ENCODE data around the gene GALK2.

GALK2 gene

DNA sequence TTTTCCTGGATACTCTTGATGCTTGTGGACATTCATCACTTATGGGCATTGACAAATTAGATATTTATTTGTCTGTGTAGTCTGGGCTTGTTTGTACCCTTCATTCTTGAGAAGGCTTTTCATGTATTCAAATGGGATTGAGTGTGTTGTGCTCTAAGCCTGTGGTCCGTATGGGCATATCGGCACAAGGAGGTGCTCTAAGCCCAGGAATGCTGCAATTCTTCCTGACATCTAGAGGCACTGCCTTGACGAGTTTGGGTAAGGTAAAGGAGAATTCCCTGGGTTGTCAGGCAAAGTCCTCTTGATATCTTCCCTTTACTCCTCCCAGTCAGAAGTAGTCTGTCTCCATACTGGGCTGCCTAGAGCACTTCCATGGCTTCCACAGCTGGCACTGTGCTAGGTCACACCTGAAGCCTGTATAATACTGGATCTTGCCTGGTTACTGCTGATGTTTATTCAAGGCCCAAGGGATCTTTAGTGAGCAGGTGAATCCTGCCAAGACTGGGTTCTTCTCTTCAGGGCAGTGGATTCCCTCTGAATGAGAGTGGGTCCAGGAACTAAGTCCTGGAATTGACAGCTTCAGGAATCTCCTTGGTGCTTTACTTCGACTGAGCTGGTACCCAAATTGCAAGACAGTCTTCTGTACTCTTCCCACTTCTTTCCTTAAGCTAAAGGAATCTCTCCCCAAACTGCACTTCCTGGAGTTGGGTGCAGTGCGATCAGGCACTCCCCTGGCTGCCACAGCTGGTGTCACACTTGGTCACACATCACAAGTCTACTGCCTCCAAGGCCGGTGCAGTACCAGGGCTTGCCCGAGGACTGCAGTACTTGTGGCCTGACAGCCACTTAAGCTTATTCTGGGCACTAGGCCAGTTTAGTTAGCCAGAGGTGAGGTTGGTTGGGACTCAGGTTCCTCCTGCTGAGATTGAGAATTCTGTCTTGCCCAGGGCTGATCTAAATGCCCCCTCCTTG lies 46.0 kb downstream of the GALK2 start:
- intact Hi-C loops (cut with micrococcal nuclease): no loop called here
- H3K27ac Mint-ChIP-seq: no peak overlapping the region
- no peak overlapping the region for H3K4me3 Mint-ChIP-seq
- H3K9me3 Mint-ChIP-seq: peaks cover 30% of the 10 kb centered on the region
- peaks cover 5% of the 10 kb centered on the region for H3K4me1 Mint-ChIP-seq (ENCODE audit: low read depth)
- peaks cover 86% of the 10 kb centered on the region for H3K36me3 Mint-ChIP-seq (ENCODE audit: low read depth)
- H3K27me3 Mint-ChIP-seq: no peaks in the 10 kb centered on the region

DNA sequence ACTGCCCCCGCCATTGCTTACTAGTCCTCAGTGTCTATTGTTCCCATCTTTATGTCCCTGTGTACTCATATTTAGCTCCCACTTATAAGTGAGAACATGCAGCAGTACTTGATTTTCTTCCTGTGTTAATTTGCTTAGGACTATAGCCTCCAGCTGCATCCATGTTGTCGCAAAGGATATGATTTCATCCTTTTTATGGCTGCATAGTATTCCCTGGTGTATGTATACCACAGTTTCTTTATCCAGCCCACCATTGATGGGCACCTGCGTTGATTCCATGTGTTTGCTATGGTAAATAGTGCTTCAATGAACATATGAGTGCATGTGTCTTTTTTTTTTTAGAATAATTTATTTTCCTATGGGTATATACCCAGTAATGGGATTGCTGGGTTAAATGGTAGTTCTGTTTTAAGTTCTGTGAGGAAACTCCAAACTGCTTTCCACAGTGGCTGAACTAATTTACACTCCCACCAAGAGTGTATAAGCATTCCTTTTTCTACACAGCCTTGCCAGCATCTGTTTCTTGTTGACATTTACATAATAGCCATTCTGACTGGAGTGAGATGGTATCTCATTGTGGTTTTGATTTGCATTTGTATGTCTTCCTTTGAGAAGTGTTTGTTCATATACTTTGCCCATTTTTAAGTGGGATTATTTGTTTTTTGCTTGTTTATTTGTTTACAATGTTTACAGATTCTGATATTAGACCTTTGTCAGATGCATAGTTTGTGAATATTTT lies 53.7 kb downstream of the GALK2 start:
- intact Hi-C loops (cut with micrococcal nuclease): no loop called here
- Mint-ChIP-seq H3K36me3 (ENCODE audit: low read depth) (peaks cover 64% of the 10 kb centered on the region), H3K4me3 (no peak overlapping the region), H3K4me1 (ENCODE audit: low read depth) (peaks cover 26% of the 10 kb centered on the region), H3K9me3 (peaks cover 23% of the 10 kb centered on the region), H3K27me3 (no peaks in the 10 kb centered on the region), H3K27ac (no peak overlapping the region)

DNA sequence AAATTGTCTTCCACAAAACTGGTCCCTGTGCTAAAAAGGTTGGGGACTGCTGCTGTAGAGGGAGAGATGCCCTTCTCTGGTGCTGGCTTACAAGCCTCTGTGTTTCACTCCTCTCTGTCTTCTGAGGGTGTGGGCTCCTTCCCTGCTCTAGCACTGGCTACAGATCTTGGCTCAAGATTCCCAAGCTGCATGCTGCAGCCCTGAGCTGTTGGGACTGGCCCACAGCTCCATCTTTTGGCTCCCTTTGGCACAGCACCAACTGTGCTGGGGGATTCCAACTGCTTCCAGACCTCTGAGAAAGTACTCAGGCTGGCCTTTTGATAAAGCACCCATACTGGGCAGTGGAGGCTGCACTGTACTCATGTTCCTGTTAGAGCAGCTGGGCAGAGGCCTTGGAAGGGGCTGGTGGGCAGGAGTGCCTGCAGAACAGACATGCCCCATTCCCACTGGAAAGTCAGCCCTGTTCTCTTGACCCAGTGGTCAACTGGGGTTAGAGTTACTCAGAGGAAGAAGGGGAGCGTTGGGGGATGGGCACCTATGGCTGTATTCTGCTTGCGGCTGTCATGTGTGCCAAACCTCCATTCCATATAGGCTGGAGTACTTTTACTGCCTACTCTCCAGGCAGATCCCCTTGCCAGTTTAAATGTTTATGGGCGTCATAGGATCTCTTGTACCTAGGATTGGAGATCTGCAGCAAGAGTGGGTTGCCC lies 55.7 kb downstream of the GALK2 start:
- H3K4me3 Mint-ChIP-seq: no peak overlapping the region
- intact Hi-C loops (cut with micrococcal nuclease): no loop called here
- H3K4me1 Mint-ChIP-seq (ENCODE audit: low read depth): peaks cover 41% of the 10 kb centered on the region
- H3K36me3 Mint-ChIP-seq (ENCODE audit: low read depth): peaks cover 64% of the 10 kb centered on the region
- peaks cover 34% of the 10 kb centered on the region for H3K9me3 Mint-ChIP-seq
- H3K27ac Mint-ChIP-seq: no peak overlapping the region
- no peaks in the 10 kb centered on the region for H3K27me3 Mint-ChIP-seq

DNA sequence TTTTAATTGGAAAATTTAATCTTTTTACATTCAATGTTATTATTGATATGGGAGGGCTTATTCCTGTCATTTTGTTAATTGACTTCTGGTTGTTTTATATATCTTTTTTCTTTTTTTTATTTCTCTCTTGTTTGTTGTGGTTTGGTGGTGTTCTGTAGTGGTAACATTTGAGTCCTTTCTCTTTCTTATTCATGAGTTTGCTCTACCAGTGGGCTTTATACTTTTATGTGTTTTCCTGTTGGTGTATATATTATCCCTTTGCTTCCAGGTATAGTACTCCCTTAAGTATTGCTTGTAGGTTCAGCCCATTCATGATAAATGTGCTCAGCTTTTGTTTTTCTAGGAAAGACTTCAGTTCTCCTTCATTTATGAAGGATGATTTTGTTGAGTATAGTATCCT lies 57.6 kb downstream of the GALK2 start:
- Mint-ChIP-seq H3K27ac (no peak overlapping the region), H3K4me3 (no peak overlapping the region), H3K4me1 (ENCODE audit: low read depth) (peaks cover 57% of the 10 kb centered on the region), H3K9me3 (peaks cover 48% of the 10 kb centered on the region), H3K27me3 (no peaks in the 10 kb centered on the region), H3K36me3 (ENCODE audit: low read depth) (peaks cover 75% of the 10 kb centered on the region)
- intact Hi-C loops (cut with micrococcal nuclease): no loop called here

DNA sequence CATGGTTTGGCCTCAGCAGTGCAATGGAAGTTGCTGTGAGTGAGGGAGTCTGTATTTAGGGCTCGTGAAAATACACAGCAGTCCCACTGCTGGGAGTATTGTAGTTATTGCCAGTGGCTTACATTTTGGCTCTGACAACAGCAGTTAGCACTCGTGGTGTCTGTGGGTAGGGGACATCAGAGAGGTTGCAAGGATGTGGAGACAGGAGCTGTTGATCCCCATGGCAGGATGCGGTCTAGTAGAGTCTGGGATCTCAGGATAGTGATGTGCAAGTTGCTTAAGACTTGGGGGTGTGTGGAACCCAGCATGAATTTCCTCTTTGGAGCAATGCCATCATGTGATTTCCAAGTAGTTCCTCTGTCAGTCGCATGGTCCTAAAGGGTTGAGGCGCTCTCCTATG lies 59.9 kb downstream of the GALK2 start:
- Mint-ChIP-seq H3K27me3 (no peaks in the 10 kb centered on the region), H3K36me3 (ENCODE audit: low read depth) (peaks cover 93% of the 10 kb centered on the region), H3K4me3 (no peak overlapping the region), H3K4me1 (ENCODE audit: low read depth) (peaks cover 75% of the 10 kb centered on the region), H3K9me3 (peaks cover 56% of the 10 kb centered on the region), H3K27ac (no peak overlapping the region)
- intact Hi-C loops (cut with micrococcal nuclease): loop anchor here (10.0 kb wide), 2 partner anchors 395 to 1085 kb away; partner anchors contain the start of genes DTWD1 and FAM227B

DNA sequence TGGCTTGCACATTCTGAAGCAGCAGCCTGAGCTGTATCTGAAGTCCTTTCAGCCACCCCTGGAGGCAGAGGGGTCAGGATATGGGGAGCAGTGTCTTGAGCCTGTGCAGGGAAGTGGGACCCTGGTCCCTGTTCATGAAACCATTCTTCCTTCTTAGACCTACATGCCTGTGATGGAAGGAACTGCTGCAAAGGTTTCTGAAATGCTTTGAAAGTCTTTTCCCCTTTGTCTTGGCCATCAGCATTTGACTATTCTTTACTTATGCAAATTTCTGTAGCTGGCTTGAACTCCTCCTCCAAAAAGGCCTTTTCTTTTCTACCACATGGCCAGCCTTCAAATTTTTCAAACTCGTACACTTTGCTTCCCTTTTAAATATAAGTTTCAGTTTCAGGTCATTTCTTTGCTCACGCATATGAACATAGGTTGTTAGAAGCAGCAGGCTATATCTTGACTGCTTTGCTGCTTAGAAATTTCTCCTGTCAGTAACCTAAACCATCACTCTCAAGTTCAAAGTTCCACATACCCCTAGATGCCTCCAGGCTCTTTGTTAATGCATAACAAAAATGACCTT lies 62.3 kb downstream of the GALK2 start:
- Mint-ChIP-seq H3K9me3 (peaks cover 54% of the 10 kb centered on the region), H3K27me3 (no peaks in the 10 kb centered on the region), H3K36me3 (ENCODE audit: low read depth) (peaks cover 71% of the 10 kb centered on the region), H3K27ac (peak overlapping the region; percentile 37), H3K4me1 (ENCODE audit: low read depth) (peaks cover 61% of the 10 kb centered on the region), H3K4me3 (peak overlapping the region; percentile 10)
- intact Hi-C loops (cut with micrococcal nuclease): loop anchor here (10.0 kb wide), 2 partner anchors 392 to 1082 kb away; partner anchors contain the start of genes DTWD1 and FAM227B

DNA sequence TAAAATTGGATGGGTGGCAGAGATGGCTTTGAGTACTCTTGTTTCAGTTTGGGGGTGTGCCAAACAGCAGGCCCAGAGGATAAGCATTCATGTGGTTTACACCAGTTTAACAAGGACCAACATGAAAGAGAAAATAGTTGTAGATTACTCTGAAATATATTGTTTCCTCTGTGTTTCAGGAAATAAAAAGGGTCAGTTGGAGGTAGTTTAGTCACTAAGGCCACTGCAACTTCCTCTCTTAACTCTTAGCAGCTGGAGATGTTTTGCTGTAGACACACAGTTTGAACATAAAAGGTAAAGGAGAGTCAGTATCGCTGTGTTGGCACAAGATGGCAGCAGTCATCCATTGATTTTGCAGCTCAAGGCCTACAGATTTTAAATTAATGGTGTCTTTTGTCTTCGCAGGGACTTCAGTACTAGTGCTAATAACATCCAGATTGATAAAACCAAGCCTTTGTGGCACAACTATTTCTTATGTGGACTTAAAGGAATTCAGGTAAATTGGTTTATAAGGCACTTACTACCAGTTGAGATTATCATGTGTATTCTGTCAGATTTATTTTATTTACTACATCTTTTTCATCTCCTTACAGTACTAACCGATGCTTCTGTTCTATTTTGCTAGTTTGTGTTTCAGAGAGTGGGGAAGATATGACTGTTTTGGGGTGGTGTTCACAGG lies 65.5 kb downstream of the GALK2 start:
- no peaks in the 10 kb centered on the region for H3K27me3 Mint-ChIP-seq
- H3K4me1 Mint-ChIP-seq (ENCODE audit: low read depth): peaks cover 43% of the 10 kb centered on the region
- H3K4me3 Mint-ChIP-seq: no peak overlapping the region
- H3K36me3 Mint-ChIP-seq (ENCODE audit: low read depth): peaks cover 40% of the 10 kb centered on the region
- peaks cover 23% of the 10 kb centered on the region for H3K9me3 Mint-ChIP-seq
- intact Hi-C loops (cut with micrococcal nuclease): loop anchor here (2.0 to 10.0 kb wide), 4 partner anchors 187 to 1079 kb away; partner anchors contain the start of genes DTWD1, FAM227B and FGF7
- H3K27ac Mint-ChIP-seq: no peak overlapping the region

DNA sequence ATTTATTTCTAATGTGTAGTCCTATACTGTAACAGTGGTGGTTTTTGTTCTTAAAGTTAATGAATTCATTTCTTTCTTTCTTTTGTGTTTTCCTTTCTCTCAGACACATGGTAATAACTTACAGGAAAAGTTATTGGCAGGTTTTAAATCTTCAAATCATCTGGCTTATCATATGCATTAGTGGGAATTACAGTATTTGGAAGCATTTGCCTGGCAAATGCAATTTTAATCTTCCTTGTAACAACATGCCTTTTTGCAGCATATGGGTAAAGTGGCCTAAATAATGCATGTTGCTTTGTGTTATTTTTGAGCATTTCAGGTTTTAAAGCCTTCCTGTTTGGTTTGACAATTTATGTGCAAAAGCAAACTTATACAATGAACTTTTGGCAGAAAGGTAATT lies 66.8 kb downstream of the GALK2 start:
- no peak overlapping the region for H3K4me3 Mint-ChIP-seq
- intact Hi-C loops (cut with micrococcal nuclease): loop anchor here (10.0 kb wide), 2 partner anchors 388 to 1078 kb away; partner anchors contain the start of genes DTWD1 and FAM227B
- peaks cover 11% of the 10 kb centered on the region for H3K9me3 Mint-ChIP-seq
- H3K27ac Mint-ChIP-seq: no peak overlapping the region
- H3K4me1 Mint-ChIP-seq (ENCODE audit: low read depth): peaks cover 33% of the 10 kb centered on the region
- H3K36me3 Mint-ChIP-seq (ENCODE audit: low read depth): peaks cover 29% of the 10 kb centered on the region
- H3K27me3 Mint-ChIP-seq: no peaks in the 10 kb centered on the region

DNA sequence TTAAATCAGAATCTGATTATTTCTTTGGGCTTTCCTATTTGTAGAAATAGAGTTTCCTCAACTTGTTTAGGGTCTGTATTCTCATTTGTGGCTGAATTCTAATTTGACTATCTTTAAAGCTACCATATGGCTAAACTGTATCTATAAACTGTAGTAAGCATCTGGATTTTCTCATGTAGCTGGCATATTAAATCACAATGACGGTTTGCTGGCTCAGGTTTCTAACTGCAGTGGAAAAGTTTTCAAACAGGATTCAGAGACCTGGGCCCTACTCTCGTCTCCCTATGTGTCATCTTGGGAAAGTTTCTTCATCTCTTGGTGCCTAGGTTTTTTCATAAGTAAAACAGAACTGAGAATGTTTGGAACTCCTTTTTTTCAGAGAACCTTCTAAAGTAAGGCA lies 68.3 kb downstream of the GALK2 start:
- Mint-ChIP-seq H3K27ac (no peak overlapping the region), H3K4me1 (ENCODE audit: low read depth) (peaks cover 18% of the 10 kb centered on the region), H3K36me3 (ENCODE audit: low read depth) (peaks cover 14% of the 10 kb centered on the region), H3K4me3 (no peak overlapping the region), H3K9me3 (peaks cover under 1% of the 10 kb centered on the region), H3K27me3 (no peaks in the 10 kb centered on the region)
- intact Hi-C loops (cut with micrococcal nuclease): loop anchor here (10.0 kb wide), 2 partner anchors 386 to 1076 kb away; partner anchors contain the start of genes DTWD1 and FAM227B

DNA sequence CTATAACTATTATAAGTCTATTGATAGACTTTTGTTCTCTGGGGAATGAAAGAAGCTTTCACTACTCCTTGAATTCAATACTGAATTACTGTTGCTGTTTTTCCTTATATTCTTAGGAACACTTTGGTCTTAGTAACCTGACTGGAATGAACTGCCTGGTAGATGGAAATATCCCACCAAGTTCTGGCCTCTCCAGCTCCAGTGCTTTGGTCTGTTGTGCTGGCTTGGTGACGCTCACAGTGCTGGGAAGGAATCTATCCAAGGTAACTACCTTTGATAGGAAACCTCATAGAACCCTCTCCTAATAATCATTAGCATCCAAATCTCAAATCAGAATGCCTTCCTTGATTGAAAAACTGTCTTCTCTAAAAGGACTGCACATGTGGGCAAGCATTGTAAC lies 69.1 kb downstream of the GALK2 start:
- intact Hi-C loops (cut with micrococcal nuclease): loop anchor here (10.0 kb wide), 2 partner anchors 386 to 1076 kb away; partner anchors contain the start of genes DTWD1 and FAM227B
- no peaks in the 10 kb centered on the region for H3K9me3 Mint-ChIP-seq
- no peak overlapping the region for H3K4me3 Mint-ChIP-seq
- H3K4me1 Mint-ChIP-seq (ENCODE audit: low read depth): peaks cover 14% of the 10 kb centered on the region
- H3K36me3 Mint-ChIP-seq (ENCODE audit: low read depth): peaks cover 6% of the 10 kb centered on the region
- no peaks in the 10 kb centered on the region for H3K27me3 Mint-ChIP-seq
- H3K27ac Mint-ChIP-seq: no peak overlapping the region

DNA sequence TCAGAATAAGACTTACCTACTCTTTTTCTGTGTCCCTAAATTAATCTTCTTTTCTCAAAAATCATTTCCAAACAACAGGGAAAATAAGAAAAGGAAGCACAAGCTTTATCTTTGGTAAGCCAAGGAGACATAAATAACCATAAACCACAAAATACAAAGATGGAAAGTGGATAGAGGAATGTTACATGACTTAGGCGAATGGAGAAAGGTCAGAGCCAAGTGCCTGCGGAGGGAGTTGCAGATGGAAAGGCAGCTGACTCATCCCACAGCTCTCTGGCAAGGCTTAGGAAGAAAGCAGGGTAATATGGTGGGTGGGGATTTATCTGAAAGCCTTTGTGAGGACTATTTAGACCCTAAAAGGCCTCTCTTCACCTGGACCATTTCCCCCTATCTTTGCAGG lies 72.8 kb downstream of the GALK2 start:
- Mint-ChIP-seq H3K4me1 (ENCODE audit: low read depth) (peaks cover 11% of the 10 kb centered on the region), H3K9me3 (no peaks in the 10 kb centered on the region), H3K4me3 (no peak overlapping the region), H3K27me3 (no peaks in the 10 kb centered on the region), H3K36me3 (ENCODE audit: low read depth) (peaks cover 16% of the 10 kb centered on the region), H3K27ac (no peak overlapping the region)
- intact Hi-C loops (cut with micrococcal nuclease): no loop called here

DNA sequence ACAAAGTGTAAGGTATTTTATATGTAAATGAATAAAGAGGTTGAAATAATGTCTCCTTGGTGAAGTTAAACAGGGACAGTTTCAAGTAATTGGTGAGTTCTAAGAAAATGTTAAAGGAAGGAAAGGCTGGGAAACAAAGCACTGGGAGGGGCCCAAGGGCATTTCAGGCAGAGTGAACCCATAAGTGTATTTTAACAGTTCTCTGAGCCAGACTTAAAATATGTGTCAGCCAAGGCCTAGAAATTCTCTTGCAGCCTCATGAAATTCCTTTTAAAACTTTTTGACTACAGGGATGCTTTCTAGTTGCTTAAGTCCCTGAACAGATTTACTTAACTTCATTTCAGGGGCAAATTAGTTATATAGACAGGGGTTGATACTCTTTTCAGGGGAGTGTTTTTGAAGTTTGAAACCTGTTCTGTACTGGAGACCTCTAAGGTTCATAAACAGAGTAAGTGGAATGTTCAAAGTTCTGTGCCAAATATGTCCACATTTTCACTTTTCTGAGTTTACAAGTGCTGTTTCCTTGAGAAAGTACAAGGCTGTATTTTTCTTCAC lies 77.6 kb downstream of the GALK2 start:
- peaks cover 16% of the 10 kb centered on the region for H3K9me3 Mint-ChIP-seq

More for the DNA sequence above, 77.6 kb downstream of the GALK2 start:
- no peaks in the 10 kb centered on the region for H3K27me3 Mint-ChIP-seq
- intact Hi-C loops (cut with micrococcal nuclease): no loop called here
- peaks cover 28% of the 10 kb centered on the region for H3K4me1 Mint-ChIP-seq (ENCODE audit: low read depth)
- H3K27ac Mint-ChIP-seq: no peak overlapping the region
- H3K36me3 Mint-ChIP-seq (ENCODE audit: low read depth): peaks cover 36% of the 10 kb centered on the region
- no peak overlapping the region for H3K4me3 Mint-ChIP-seq

Measured in dendritic cell treated with granulocyte-macrophage colony-stimulating factor and Interleukin-4, amounts not matched to agents 40 ng/mL and 50 ng/mL, for 4 days (primary cell).